Measurements from ENCODE around the gene ADAM22.

DNA sequence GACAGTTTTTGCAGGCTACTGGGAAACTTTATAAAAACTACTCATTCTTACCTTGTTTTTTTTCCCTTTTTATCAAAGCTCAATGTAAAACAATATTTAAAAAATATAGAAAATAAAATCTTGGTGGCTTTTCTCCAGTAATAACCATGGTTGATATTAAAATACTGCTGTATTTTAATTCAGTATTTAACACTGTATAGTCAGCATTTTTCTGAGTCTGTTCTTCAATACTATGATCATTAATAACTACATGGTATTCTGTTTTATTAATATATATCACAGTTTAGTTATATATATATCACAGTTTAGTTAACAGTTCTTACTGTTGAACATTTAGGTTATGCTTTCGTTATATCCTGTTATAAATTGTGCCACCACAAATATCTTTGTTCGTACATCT, 207.4 kb downstream of the ADAM22 start:
- TF ChIP-seq CTCF (IDR thresholded peaks at IDR 0.05) (no peak), CHD2 (IDR thresholded peaks at IDR 0.05; ENCODE audit: low read length, partially characterized antibody) (no peak), GATA2 (CRISPR knock-in tag; IDR thresholded peaks at IDR 0.05) (no peak), TCF12 (IDR thresholded peaks at IDR 0.05) (no peak), EP300 (IDR thresholded peaks at IDR 0.05; ENCODE audit: borderline replicate concordance in 1 of 2, low read depth in 1 of 2, low read length in 1 of 2) (no peak), FOXM1 (IDR thresholded peaks at IDR 0.05; ENCODE audit: low read depth) (no peak), SMC3 (IDR thresholded peaks at IDR 0.05; ENCODE audit: low read depth, low read length) (no peak), POLR2AphosphoS5 (IDR thresholded peaks at IDR 0.05; ENCODE audit: low read depth, low read length) (no peak), TEAD4 (IDR thresholded peaks at IDR 0.05; ENCODE audit: borderline replicate concordance, insufficient read depth) (no peak)

Data from SK-N-SH (cell line).